ENCODE measurements around the gene SPRING1. TPM values are rescaled to one million over a fixed set of nuclear protein-coding genes. Genes with fewer than 3 reads are reported as not detected.

SPRING1 gene
- total RNA-seq (2022), result 62.1 and 87.4 TPM in 2 replicates
- percentile 89 among the genes with signal in this experiment for Bru-seq, nascent RNA
- BruChase-seq, experiment 1, labeled RNA remaining after a 6-hour chase, result percentile 97 among the genes with signal in this experiment
- percentile 97 among the genes with signal in this experiment for BruChase-seq, experiment 2, labeled RNA remaining after a 2-hour chase
- long read RNA-seq, full-length matches to known transcripts, result 33 of 56 reads
- long read RNA-seq, partial matches to known transcripts, result 1 of 56 reads
- long read RNA-seq, other reads (novel, unspliced or antisense), result 22 of 56 reads

DNA sequence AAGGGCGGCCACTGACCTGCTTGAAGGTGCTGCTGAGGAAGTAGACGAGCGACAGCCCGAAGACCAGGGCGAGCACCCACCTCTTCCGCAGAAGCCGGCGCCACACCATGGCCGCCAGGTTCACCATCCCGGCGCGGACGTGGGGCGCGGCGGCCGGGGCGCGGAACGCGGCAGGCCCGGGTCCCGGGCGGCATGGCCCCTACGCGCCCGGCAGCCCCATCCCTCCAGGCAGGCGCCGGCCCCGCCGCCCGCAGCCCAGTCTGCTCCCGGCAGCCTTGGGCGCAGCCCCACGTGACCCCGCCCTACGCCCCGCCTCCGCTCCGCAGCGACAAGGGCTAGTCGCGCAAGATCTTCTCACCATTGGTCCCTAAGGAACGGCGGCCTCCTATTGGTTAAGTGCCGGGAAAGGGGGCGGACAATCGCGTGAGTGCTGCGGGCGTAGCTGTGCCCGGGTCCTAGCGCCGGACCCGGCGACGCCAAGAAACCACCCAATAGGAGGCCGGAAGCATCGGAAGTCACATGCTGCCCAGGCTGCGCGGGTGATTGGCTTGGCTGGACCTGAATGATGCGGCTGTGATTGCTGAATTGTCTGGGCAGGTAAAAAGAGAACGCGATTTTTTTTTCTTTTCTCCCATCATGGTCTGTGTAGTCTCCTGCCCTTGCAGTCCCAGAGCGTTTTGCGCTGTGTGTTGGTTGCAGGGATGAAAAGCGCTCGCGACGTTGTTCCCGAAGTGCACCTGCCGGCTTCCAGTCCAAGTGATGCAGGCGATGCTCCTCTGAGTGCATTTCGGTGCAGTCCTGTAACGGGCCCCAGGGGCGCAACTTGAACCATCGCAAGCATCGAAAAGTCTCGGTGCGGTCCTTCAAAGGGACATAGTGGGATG, at the start of gene SPRING1, which contains the start of gene RNFT2:
SPRING1 (minus strand) TSS at position 296 of the 884 bp plus-strand sequence; CDS start at position 127, 169 bp downstream.
RNFT2 (plus strand) TSS at position 542 of the 884 bp plus-strand sequence. CDS start 2,183 bp downstream, outside the sequence.
- BruUV-seq (replicated peaks), result no TSS peak
- H3K4me1 Mint-ChIP-seq (ENCODE audit: low read depth, unreplicated experiment), result peaks cover 31% of the 10 kb centered on the region
- TF ChIP-seq CTCF (IDR thresholded peaks at IDR 0.05; ENCODE audit: unreplicated experiment), result no peak
- no peaks in the 10 kb centered on the region for H3K9me3 Mint-ChIP-seq (ENCODE audit: low read depth, unreplicated experiment)
- intact Hi-C loops (cut with micrococcal nuclease; ENCODE audit: unreplicated experiment), result loop anchor here (1.0 to 10.0 kb wide), 4 partner anchors 79 to 217 kb away; partner anchors contain the start of gene HRK
- CTCF ChIA-PET, result no interaction called here
- peaks cover 54% of the 10 kb centered on the region for H3K36me3 Mint-ChIP-seq (ENCODE audit: insufficient read depth, unreplicated experiment)
- DNase-seq, result peak; percentile 99
- peak within 1 kb of the TSS; percentile 86 for H3K4me3 Mint-ChIP-seq (ENCODE audit: low read depth, unreplicated experiment)
- H3K27ac Mint-ChIP-seq (ENCODE audit: unreplicated experiment), result peak within 1 kb of the TSS; percentile 69
- H3K27me3 Mint-ChIP-seq (ENCODE audit: unreplicated experiment), result no peaks in the 10 kb centered on the region

- H3K27me3 Mint-ChIP-seq (ENCODE audit: unreplicated experiment), result no peaks in the 10 kb centered on the region
- no peak for TF ChIP-seq CTCF (IDR thresholded peaks at IDR 0.05; ENCODE audit: unreplicated experiment)
- no peaks in the 10 kb centered on the region for H3K9me3 Mint-ChIP-seq (ENCODE audit: low read depth, unreplicated experiment)
- intact Hi-C loops (cut with micrococcal nuclease; ENCODE audit: unreplicated experiment), result no loop called here
- no peak for DNase-seq
- BruUV-seq (replicated peaks), result no TSS peak
- H3K4me1 Mint-ChIP-seq (ENCODE audit: low read depth, unreplicated experiment), result no peaks in the 10 kb centered on the region
- CTCF ChIA-PET, result interaction anchor here (0.6 kb wide), 1 partner anchor 70 kb away, joined by 3 read pairs; no protein-coding TSS in a partner anchor
- H3K27ac Mint-ChIP-seq (ENCODE audit: unreplicated experiment), result no peak overlapping the region
- H3K36me3 Mint-ChIP-seq (ENCODE audit: insufficient read depth, unreplicated experiment), result no peaks in the 10 kb centered on the region
- no peak overlapping the region for H3K4me3 Mint-ChIP-seq (ENCODE audit: low read depth, unreplicated experiment)
Observed at GRCh38 chr12:116784238-116784612, 46.4 kb upstream of the SPRING1 start.

- no TSS peak for BruUV-seq (replicated peaks)
- intact Hi-C loops (cut with micrococcal nuclease; ENCODE audit: unreplicated experiment), result no loop called here
- no peaks in the 10 kb centered on the region for H3K9me3 Mint-ChIP-seq (ENCODE audit: low read depth, unreplicated experiment)
- no peaks in the 10 kb centered on the region for H3K4me1 Mint-ChIP-seq (ENCODE audit: low read depth, unreplicated experiment)
- CTCF ChIA-PET, result interaction anchor here (0.6 kb wide), 1 partner anchor 69 kb away, joined by 3 read pairs; no protein-coding TSS in a partner anchor
- no peaks in the 10 kb centered on the region for H3K27me3 Mint-ChIP-seq (ENCODE audit: unreplicated experiment)
- no peak overlapping the region for H3K4me3 Mint-ChIP-seq (ENCODE audit: low read depth, unreplicated experiment)
- H3K27ac Mint-ChIP-seq (ENCODE audit: unreplicated experiment), result no peak overlapping the region
- no peaks in the 10 kb centered on the region for H3K36me3 Mint-ChIP-seq (ENCODE audit: insufficient read depth, unreplicated experiment)
- no peak for TF ChIP-seq CTCF (IDR thresholded peaks at IDR 0.05; ENCODE audit: unreplicated experiment)
- no peak for DNase-seq
Observed at GRCh38 chr12:116783525-116784237, 45.8 kb upstream of the SPRING1 start.

GRCh38 chr12:116780942-116781341, 43.1 kb upstream of the SPRING1 start:
- no TSS peak for BruUV-seq (replicated peaks)
- TF ChIP-seq CTCF (IDR thresholded peaks at IDR 0.05; ENCODE audit: unreplicated experiment), result no peak
- Mint-ChIP-seq H3K4me3 (ENCODE audit: low read depth, unreplicated experiment) (no peak overlapping the region), H3K9me3 (ENCODE audit: low read depth, unreplicated experiment) (no peaks in the 10 kb centered on the region), H3K36me3 (ENCODE audit: insufficient read depth, unreplicated experiment) (no peaks in the 10 kb centered on the region), H3K4me1 (ENCODE audit: low read depth, unreplicated experiment) (no peaks in the 10 kb centered on the region), H3K27me3 (ENCODE audit: unreplicated experiment) (no peaks in the 10 kb centered on the region), H3K27ac (ENCODE audit: unreplicated experiment) (no peak overlapping the region)
- no peak for DNase-seq
- CTCF ChIA-PET, result interaction anchor here (0.8 kb wide), 1 partner anchor 15 kb away, joined by 3 read pairs; no protein-coding TSS in a partner anchor
- intact Hi-C loops (cut with micrococcal nuclease; ENCODE audit: unreplicated experiment), result no loop called here

Data from Calu3 (cell line).